Subcutaneous abdominal adipose tissue (tissue), 5 donors: Measurements from ENCODE around the gene FYB1.

Experiments used
- H3K27ac ChIP-seq: one replicate; pipeline ENCODE4 v1.7.0; 2013; ENCODE audit warnings: low read depth, mild to moderate bottlenecking, inconsistent platforms, low read length, moderate library complexity
- H3K27me3 ChIP-seq, 5 donors: one replicate each; pipeline ENCODE4 v1.7.0; 2013; ENCODE audit warnings: low read length in 5 of 5, inconsistent platforms in 1 of 5; ENCODE audit not compliant: control insufficient read depth in 5 of 5, insufficient read depth in 4 of 5
- H3K36me3 ChIP-seq, 5 donors: one replicate each; pipeline ENCODE4 v1.7.0; 2013; ENCODE audit warnings: low read length in 5 of 5; ENCODE audit not compliant: control insufficient read depth in 5 of 5, insufficient read depth in 5 of 5
- H3K4me1 ChIP-seq, 5 donors: one replicate each; pipeline ENCODE4 v1.7.0; 2013; ENCODE audit warnings: low read length in 5 of 5, mild to moderate bottlenecking in 3 of 5, moderate library complexity in 1 of 5; ENCODE audit not compliant: control insufficient read depth in 5 of 5, insufficient read depth in 5 of 5
- H3K4me3 ChIP-seq, 5 donors: one replicate each; pipeline ENCODE4 v1.7.0; 2013; ENCODE audit warnings: low read length in 5 of 5, low read depth in 1 of 5
- H3K9ac ChIP-seq, 5 donors: one replicate each; pipeline ENCODE4 v1.7.0; 2013; ENCODE audit warnings: low read length in 5 of 5, mild to moderate bottlenecking in 4 of 5, moderate library complexity in 3 of 5
- H3K9me3 ChIP-seq, 5 donors: one replicate each; pipeline ENCODE4 v1.7.0; 2013; ENCODE audit warnings: low read length in 5 of 5; ENCODE audit not compliant: control insufficient read depth in 5 of 5
- donor health status: healthy.
- donor health status: healthy.
- donor health status: healthy.
- donor health status: healthy.
- donor health status: healthy.

FYB1 gene

DNA sequence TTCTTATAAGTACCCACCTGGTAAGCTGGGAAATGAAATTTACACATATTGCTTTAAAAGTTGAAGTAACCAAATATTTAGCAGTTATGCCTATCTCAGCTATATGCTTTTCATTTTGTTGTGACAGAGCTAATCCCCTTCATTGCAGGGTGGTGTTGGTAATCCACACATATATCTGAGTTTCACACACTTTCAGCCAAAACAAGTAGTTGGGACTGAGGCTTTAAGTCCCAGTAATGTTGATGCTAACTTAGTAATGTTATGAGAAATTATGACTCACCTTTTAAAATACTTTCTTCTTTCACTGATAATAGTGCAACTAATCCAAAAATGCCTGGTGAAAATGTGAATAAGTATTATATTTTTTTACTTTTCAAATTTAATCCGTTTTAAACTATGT, 126.0 kb downstream of the FYB1 start:
- no peaks in the 10 kb centered on the region for H3K4me1 ChIP-seq
- peaks cover 0 to 10% (median 0%) of the 10 kb centered on the region in 5 donors for H3K9me3 ChIP-seq
- H3K4me3 ChIP-seq = no peak overlapping the region
- no peak overlapping the region for H3K9ac ChIP-seq
- H3K27me3 ChIP-seq = peaks cover 0 to 3% (median 0%) of the 10 kb centered on the region in 5 donors
- H3K27ac ChIP-seq = no peak overlapping the region
- no peaks in the 10 kb centered on the region for H3K36me3 ChIP-seq

DNA sequence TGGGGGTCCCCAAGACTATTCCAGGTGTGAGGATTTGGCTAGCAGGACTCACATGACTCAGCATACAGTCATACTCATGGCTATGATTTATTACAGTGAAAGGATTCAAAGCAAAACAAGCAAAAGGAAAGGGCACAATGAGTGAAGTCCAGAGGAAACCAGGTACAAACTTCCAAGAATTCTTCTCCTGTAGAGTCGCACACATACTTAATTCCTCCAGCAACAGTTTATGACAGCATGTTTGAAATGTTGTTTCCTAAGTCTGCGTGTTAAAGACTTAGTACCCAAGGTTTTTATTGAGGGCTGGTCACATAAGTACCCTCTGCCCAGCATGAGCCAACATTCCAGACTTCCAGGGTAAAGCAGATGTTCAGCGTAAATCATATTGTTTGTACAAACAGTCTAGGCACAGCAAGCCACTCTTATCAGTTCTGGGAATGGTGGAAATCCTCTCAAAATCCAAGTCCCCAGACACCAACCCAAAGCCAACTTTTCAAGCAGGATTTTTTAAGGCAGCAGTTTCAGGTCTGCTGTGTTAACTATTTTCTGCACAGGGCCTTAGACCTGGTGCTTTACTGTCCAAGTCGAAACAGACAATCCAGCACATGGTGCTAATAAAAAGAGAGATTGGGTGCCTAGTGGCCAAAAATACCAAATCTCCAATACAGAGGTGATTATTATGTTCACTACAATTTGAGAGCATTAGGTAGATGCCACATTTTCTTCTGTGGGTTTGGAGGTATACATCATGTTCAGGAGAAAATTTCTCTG, 126.6 kb downstream of the FYB1 start:
- no peaks in the 10 kb centered on the region for H3K36me3 ChIP-seq
- peaks cover 0 to 10% (median 0%) of the 10 kb centered on the region in 5 donors for H3K9me3 ChIP-seq
- no peak overlapping the region for H3K4me3 ChIP-seq
- H3K27me3 ChIP-seq = peaks cover 0 to 3% (median 0%) of the 10 kb centered on the region in 5 donors
- no peaks in the 10 kb centered on the region for H3K4me1 ChIP-seq
- no peak overlapping the region for H3K9ac ChIP-seq
- no peak overlapping the region for H3K27ac ChIP-seq

DNA sequence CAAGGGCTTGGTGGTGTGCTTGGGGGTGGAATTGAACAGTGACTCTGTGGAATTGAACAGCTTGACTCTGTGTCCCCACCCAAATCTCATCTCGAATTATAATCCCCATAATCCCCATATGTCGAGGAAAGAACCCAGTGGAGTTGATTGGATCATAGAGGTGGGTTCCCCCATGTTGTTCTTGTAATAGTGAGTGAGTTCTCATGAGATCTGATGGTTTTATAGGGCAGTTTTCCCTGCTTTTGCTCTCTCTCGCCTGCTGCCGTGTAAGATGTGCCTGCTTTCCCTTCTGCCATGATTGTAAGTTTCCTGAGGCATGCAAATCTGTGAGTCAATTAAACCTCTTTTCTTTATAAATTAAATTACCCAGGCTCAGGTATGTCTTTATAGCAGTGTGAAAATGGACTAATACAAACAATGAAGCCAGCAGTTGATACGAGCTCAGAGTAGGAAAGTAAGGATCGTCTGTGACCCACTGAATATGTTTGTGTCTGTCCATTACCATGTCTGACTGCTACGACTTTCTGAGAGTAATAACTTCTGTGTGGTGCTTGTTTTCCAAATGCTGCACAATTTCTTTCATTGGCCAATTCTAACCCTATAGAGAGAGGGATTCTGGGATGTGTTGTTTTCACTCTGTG, 127.3 kb downstream of the FYB1 start:
- Histone ChIP-seq H3K27me3 (peaks cover 0 to 3% (median 0%) of the 10 kb centered on the region in 5 donors), H3K9ac (no peak overlapping the region), H3K36me3 (no peaks in the 10 kb centered on the region), H3K4me1 (no peaks in the 10 kb centered on the region), H3K9me3 (peaks cover 0 to 10% (median 0%) of the 10 kb centered on the region in 5 donors), H3K4me3 (no peak overlapping the region), H3K27ac (no peak overlapping the region)

DNA sequence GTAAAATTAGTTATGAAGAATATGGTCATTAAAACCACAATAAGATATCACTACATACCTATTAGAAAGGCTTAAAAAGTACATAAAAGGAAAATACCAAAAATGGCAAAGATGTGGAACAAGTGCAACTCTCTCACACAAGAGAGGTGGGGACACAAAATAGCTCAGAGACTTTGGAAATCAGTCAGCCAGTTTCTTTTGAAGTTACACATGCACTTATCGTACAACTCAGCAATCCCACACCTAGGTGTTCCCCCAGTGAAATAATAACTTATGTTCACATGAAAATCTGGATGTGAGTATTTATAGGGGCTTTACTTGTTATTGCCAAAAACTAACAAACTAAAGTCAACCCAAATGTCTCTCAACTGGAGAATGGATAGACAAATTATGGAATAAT, 135.4 kb downstream of the FYB1 start:
- Histone ChIP-seq H3K4me3 (no peak overlapping the region), H3K27ac (no peak overlapping the region), H3K36me3 (no peaks in the 10 kb centered on the region), H3K27me3 (peaks cover 0 to 3% (median 0%) of the 10 kb centered on the region in 5 donors), H3K9ac (no peak overlapping the region), H3K9me3 (peaks cover 0 to 2% (median 0%) of the 10 kb centered on the region in 5 donors), H3K4me1 (peaks cover 0 to 4% (median 0%) of the 10 kb centered on the region in 5 donors)

DNA sequence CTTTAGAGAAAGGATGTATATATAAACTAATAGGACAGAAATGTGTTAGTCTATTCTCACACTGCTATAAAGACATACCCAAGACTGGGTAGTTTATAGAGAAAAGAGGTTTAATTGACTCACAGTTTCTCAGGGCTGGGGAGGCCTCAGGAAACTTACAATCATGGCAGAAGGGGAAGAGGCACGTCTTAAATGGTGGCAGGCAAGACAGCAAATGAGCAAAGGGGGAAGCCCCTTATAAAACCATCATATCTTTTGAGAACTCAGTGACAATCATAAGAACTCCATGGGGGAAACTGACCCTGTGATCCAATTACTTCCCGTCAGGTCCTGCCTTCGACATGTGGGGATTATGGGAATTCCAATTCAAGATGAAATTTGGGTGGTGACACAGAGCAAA, 136.4 kb downstream of the FYB1 start:
- no peaks in the 10 kb centered on the region for H3K9me3 ChIP-seq
- no peak overlapping the region for H3K4me3 ChIP-seq
- peaks cover 0 to 4% (median 0%) of the 10 kb centered on the region in 5 donors for H3K4me1 ChIP-seq
- H3K9ac ChIP-seq = no peak overlapping the region
- H3K27me3 ChIP-seq = peaks cover 0 to 3% (median 0%) of the 10 kb centered on the region in 5 donors
- no peak overlapping the region for H3K27ac ChIP-seq
- no peaks in the 10 kb centered on the region for H3K36me3 ChIP-seq

DNA sequence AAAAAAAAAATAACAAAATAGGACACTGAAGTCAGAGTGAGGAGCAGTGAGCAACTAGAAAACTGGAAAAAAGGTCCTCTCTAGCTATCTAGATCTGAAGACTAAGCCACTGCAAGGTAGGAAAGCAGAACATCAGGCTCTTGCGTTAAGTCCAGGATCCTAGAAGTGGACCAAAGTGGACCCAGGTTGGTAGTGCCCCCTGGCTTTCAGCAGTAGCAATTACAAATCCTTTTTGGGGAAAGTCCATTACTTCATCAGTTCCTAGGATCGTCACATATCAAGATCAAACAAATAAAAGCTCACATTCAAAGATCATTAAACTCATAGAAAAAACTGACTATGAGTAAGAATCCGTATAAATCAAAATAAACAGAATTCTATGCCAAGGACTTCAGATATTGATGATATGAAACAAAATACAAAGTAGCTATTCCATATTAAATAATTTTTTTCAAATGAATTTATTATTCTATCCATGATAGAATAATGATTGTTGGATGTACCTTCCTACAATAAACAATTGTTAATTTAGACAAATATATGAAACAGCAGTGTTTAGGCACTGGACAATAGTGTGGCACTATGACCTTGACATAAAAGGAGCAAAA, 138.7 kb downstream of the FYB1 start:
- H3K9ac ChIP-seq = no peak overlapping the region
- no peak overlapping the region for H3K27ac ChIP-seq
- no peak overlapping the region for H3K4me3 ChIP-seq
- H3K4me1 ChIP-seq = peaks cover 0 to 4% (median 0%) of the 10 kb centered on the region in 5 donors
- H3K9me3 ChIP-seq = no peaks in the 10 kb centered on the region
- no peaks in the 10 kb centered on the region for H3K27me3 ChIP-seq
- H3K36me3 ChIP-seq = no peaks in the 10 kb centered on the region

DNA sequence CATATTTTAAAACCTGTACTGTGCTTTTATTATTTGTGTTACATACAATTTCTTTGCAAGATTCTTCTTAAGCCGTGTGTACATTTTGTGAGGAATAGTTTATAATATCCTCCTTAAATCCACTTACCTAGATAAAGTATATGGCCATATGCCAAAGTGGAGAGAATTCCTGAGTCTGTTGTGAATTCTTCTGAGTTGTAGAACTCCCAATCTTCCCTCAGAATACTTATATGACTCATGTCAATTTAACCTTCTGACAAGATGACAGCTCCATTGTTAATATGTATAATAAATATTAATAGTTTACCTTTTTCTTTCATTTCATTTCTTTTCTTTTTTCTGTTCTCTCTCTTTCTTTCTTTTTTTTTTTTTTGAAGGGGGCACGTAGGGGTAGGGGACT, 139.2 kb downstream of the FYB1 start:
- Histone ChIP-seq H3K27ac (no peak overlapping the region), H3K27me3 (no peaks in the 10 kb centered on the region), H3K4me1 (peaks cover 0 to 8% (median 4%) of the 10 kb centered on the region in 5 donors), H3K9me3 (no peaks in the 10 kb centered on the region), H3K9ac (no peak overlapping the region), H3K36me3 (no peaks in the 10 kb centered on the region), H3K4me3 (no peak overlapping the region)

DNA sequence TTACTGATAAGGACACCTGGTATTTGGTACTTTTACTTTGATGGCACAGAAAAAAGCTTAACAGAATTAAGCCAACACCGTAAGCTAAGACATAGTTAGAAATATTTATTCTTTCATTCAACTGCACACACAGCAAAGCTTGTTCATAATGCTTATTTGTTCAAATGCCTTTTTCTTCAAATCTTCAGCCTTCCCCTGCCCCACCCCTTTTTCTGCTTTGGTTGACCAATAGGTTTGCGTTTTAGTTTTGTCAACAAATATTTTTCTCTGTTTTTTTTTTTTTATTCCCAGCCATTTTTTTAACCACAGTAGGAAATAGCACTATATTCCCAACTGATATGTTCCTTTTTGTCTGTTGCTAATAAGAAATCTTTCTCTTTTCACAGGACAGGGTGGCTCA, 140.2 kb downstream of the FYB1 start:
- no peak overlapping the region for H3K4me3 ChIP-seq
- H3K4me1 ChIP-seq = peaks cover 0 to 14% (median 8%) of the 10 kb centered on the region in 5 donors
- no peaks in the 10 kb centered on the region for H3K27me3 ChIP-seq
- H3K36me3 ChIP-seq = no peaks in the 10 kb centered on the region
- H3K27ac ChIP-seq = no peak overlapping the region
- H3K9me3 ChIP-seq = no peaks in the 10 kb centered on the region
- no peak overlapping the region for H3K9ac ChIP-seq

DNA sequence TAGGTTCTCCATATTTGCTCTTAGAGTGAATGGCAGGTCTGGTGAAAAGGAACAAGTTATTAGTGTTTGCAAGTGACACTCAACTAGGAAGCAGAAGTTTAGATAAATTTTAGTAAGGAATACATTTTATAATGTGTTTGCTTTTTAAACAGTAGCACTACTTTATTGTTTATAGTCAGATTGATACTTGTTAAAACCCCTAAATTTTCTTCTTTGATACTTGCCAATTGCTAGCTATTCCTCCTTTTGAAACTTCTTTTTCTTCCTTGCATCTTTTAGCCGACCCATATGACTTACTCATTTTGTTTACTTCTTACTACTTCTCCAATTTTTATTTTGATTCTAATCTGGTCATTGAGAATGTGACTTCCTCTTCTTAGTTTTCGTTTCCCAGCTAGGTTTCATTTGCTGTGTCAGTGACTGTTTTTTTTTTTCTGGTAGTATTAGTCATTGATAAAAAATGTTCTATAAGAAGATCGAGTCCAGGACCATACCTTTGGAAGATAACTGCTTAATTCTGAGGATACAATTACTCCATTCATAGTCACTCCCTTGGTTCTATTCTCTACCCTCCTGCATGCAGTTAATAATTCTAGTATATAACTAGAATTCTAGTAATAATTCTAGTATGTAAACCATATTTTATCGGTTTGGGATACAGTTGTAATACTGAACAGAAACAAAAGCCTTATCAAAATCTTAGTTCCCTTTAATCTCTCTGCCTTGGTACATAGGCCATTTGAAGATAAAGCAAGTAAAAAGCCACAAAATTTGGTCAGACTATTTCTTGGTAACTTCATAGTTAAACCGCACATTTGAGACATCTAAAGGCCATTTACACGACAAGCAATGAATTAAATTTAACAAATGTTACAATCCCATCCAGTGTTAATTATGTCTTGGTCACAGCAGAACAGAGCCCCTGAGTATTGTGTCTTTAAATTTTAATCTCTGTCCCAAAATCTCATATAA, 142.3 kb downstream of the FYB1 start:
- Histone ChIP-seq H3K27ac (no peak overlapping the region), H3K4me3 (no peak overlapping the region), H3K27me3 (no peaks in the 10 kb centered on the region), H3K36me3 (no peaks in the 10 kb centered on the region), H3K9me3 (no peaks in the 10 kb centered on the region), H3K9ac (no peak overlapping the region), H3K4me1 (peaks cover 0 to 27% (median 24%) of the 10 kb centered on the region in 5 donors)
